ENCODE results near the gene WFDC2.

The WFDC2 gene

GRCh38 chr20:45440891-45441685, 28.5 kb upstream of the WFDC2 start:
- Histone ChIP-seq H3F3A (ENCODE audit: control insufficient read depth, insufficient read depth) (no peaks in the 10 kb centered on the region; the same call in 1 of the 2 replicates), H4K20me1 (ENCODE audit: control insufficient read depth, insufficient read depth, low read depth, low read length) (no peaks in the 10 kb centered on the region), H3K79me2 (ENCODE audit: control insufficient read depth, low read length) (no peaks in the 10 kb centered on the region), H3K27ac (ENCODE audit: low read depth, low read length) (no peak overlapping the region), H3K9me3 (ENCODE audit: control insufficient read depth, insufficient read depth, low read length) (no peaks in the 10 kb centered on the region), H3K9me2 (replicated peaks; ENCODE audit: control insufficient read depth, low read length) (no peaks in the 10 kb centered on the region), H3K4me1 (ENCODE audit: control insufficient read depth, low read length) (peaks cover 11% of the 10 kb centered on the region), H3K4me3 (ENCODE audit: low read length) (no peak overlapping the region), H3K4me2 (ENCODE audit: low read length) (no peak overlapping the region), H3K27me3 (ENCODE audit: control insufficient read depth, low read length) (peaks cover 10% of the 10 kb centered on the region; the same call in 1 of the 2 replicates), H3K36me3 (ENCODE audit: control insufficient read depth, low read length) (no peaks in the 10 kb centered on the region)
- TF ChIP-seq, protein P1, sequence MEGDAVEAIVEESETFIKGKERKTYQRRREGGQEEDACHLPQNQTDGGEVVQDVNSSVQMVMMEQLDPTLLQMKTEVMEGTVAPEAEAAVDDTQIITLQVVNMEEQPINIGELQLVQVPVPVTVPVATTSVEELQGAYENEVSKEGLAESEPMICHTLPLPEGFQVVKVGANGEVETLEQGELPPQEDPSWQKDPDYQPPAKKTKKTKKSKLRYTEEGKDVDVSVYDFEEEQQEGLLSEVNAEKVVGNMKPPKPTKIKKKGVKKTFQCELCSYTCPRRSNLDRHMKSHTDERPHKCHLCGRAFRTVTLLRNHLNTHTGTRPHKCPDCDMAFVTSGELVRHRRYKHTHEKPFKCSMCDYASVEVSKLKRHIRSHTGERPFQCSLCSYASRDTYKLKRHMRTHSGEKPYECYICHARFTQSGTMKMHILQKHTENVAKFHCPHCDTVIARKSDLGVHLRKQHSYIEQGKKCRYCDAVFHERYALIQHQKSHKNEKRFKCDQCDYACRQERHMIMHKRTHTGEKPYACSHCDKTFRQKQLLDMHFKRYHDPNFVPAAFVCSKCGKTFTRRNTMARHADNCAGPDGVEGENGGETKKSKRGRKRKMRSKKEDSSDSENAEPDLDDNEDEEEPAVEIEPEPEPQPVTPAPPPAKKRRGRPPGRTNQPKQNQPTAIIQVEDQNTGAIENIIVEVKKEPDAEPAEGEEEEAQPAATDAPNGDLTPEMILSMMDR (IDR thresholded peaks at IDR 0.05; ENCODE audit: low read depth, low read length, poor library complexity, severe bottlenecking): no peak
- TF ChIP-seq EZH2phosphoT487 (IDR thresholded peaks at IDR 0.05; ENCODE audit: borderline replicate concordance, low read length): no peak

DNA sequence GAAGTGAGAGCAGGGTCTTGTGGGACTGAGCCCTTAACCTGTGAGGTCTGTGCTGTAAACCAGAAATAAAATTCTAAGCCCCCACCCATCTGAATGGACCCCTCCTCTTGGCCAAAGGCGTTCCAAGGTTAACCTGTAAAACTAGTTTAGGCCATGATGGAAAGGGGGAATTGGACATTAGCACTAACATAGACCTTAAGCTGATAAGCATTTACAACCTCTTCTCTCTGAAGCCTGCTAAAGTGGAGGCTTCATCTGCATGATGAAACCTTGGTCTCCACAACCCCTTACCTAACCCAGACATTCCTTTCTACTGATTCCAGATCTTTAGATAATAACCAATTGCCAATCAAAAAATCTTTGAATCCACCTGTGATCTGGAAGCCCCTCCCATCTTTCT, 27.8 kb upstream of the WFDC2 start:
- Histone ChIP-seq H3F3A (ENCODE audit: control insufficient read depth, insufficient read depth) (no peaks in the 10 kb centered on the region; the same call in 1 of the 2 replicates), H3K27ac (ENCODE audit: low read depth, low read length) (no peak overlapping the region), H3K36me3 (ENCODE audit: control insufficient read depth, low read length) (no peaks in the 10 kb centered on the region), H3K4me2 (ENCODE audit: low read length) (no peak overlapping the region), H3K4me3 (ENCODE audit: low read length) (no peak overlapping the region), H3K4me1 (ENCODE audit: control insufficient read depth, low read length) (peaks cover 4% of the 10 kb centered on the region), H3K79me2 (ENCODE audit: control insufficient read depth, low read length) (no peaks in the 10 kb centered on the region), H3K9me3 (ENCODE audit: control insufficient read depth, insufficient read depth, low read length) (no peaks in the 10 kb centered on the region), H4K20me1 (ENCODE audit: control insufficient read depth, insufficient read depth, low read depth, low read length) (no peaks in the 10 kb centered on the region), H3K27me3 (ENCODE audit: control insufficient read depth, low read length) (peaks cover 15% of the 10 kb centered on the region; the same call in 1 of the 2 replicates), H3K9me2 (replicated peaks; ENCODE audit: control insufficient read depth, low read length) (no peaks in the 10 kb centered on the region)
- no peak for TF ChIP-seq EZH2phosphoT487 (IDR thresholded peaks at IDR 0.05; ENCODE audit: borderline replicate concordance, low read length)
- TF ChIP-seq, protein P1 (IDR thresholded peaks at IDR 0.05; ENCODE audit: low read depth, low read length, poor library complexity, severe bottlenecking): no peak

DNA sequence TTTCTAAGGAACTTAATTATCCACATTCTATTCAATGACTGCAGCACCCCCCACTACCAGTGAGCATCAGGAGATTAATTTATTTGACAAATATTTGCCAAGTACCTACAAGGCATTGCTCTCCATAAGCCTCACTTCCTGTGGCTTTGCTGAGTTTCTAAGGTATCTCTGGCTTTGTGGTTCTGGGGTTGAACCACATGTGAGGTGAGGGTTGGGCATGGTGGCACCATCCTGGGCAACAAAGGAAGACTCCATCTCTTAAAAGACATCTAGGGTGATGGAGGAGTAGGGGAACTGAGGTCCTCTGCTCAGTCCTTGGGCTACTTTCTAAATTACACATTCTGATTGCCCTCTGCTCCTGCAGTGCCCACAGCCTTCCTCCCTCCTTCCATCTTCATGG, 25.5 kb upstream of the WFDC2 start:
- no peaks in the 10 kb centered on the region for H3F3A ChIP-seq (ENCODE audit: control insufficient read depth, insufficient read depth)
- peaks cover 15% of the 10 kb centered on the region; the same call in 1 of the 2 replicates for H3K27me3 ChIP-seq (ENCODE audit: control insufficient read depth, low read length)
- H3K9me3 ChIP-seq (ENCODE audit: control insufficient read depth, insufficient read depth, low read length): no peaks in the 10 kb centered on the region
- no peaks in the 10 kb centered on the region for H4K20me1 ChIP-seq (ENCODE audit: control insufficient read depth, insufficient read depth, low read depth, low read length)
- H3K79me2 ChIP-seq (ENCODE audit: control insufficient read depth, low read length): no peaks in the 10 kb centered on the region
- no peaks in the 10 kb centered on the region for H3K36me3 ChIP-seq (ENCODE audit: control insufficient read depth, low read length)
- H3K4me1 ChIP-seq (ENCODE audit: control insufficient read depth, low read length): no peaks in the 10 kb centered on the region
- TF ChIP-seq EZH2phosphoT487 (IDR thresholded peaks at IDR 0.05; ENCODE audit: borderline replicate concordance, low read length): no peak
- TF ChIP-seq, protein P1 (IDR thresholded peaks at IDR 0.05; ENCODE audit: low read depth, low read length, poor library complexity, severe bottlenecking): no peak
- no peak overlapping the region for H3K4me2 ChIP-seq (ENCODE audit: low read length)
- H3K9me2 ChIP-seq (replicated peaks; ENCODE audit: control insufficient read depth, low read length): no peaks in the 10 kb centered on the region
- no peak overlapping the region for H3K27ac ChIP-seq (ENCODE audit: low read depth, low read length)
- H3K4me3 ChIP-seq (ENCODE audit: low read length): no peak overlapping the region
